Stimulated activated CD4-positive, alpha-beta T cell treated with anti-CD3 and anti-CD28 coated beads, TNF-alpha, amount 100 ng/mL, for 24 hours (primary cell): ENCODE results near the gene SLC38A6.
"Not testable (repeated sequence)": the region's sequence is repeated elsewhere in the genome, so short reads cannot be mapped to it uniquely, and the experiment has no call there.

Source experiments
- DNase-seq, 3 experiments: peaks; one replicate each; pipeline ENCODE4 v3.0.0-alpha.2; 2020; ENCODE audit warnings: low read depth in 3 of 3

Gene SLC38A6

DNA sequence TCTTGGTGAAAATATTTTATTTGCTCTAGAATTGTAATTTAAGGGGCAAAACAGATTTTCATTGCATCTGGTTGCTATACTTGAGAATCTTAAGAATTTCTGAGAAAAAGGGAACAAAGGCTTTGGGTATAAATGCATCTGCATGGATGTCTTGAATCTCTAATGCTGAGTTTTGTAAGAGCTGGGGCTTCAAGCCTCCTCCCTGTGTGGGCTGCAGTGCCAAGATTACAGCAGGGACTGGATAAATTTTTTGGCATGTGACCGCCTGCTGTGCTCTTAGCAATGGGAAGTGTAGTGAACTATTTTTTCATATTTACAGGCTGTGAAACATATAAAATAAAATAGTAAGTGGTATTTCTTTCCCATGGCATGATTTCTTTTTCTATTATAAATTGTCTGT, 70.0 kb downstream of the SLC38A6 start:
- no peak for DNase-seq

DNA sequence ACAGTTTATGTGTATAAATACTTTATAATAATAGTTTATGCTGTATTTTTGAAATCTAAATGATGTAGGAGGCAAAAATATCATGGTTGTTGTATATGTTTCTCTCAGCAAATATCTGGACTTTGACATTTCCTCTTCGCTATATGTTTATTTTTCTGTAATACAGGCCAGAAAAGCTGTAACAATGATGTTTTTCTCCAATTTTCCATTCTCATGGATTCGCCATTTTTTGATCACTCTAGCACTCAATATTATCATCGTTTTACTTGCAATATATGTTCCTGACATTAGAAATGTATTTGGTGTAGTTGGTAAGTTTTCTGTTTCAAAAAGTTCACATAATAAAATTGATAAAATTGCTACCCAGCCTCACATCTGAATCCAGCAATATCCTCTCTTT, 70.6 kb downstream of the SLC38A6 start:
- no peak for DNase-seq

DNA sequence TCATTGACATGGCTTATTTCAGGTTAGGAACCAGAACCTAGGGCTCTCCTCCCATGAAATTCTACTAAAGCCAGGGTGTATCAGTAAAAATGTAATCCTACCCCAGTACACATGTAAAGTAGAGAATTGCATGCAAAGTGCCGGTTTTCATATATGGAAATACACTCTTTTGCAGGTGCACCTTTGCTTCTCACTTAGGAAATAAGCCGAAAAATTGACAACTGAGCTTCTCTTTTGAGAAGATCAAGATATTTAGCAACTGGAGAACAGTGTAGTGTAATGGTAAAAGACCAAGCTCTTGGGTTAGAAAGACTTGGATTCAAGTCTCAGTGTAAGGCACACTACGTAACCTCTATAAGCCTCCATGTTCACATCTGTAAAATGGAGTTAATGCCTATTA, 82.4 kb downstream of the SLC38A6 start:
- DNase-seq: no peak

DNA sequence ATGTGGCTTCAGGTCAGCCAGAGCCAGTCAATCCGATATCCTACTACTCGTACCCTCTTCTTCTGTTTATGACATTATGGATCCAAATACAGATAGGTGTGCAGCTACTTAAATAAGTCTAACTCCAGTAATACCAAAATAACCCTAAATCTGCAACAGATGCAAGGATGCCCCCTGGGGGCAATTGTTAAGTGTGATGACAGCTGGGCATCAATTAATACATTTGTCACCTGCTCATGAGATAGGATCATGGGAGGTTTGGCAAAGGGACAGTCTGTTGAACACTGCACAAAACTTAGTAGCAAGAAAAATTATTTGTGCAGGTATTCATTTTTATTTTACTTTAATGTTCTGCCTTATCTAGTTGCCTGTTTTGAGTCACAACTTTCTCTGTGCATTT, 83.2 kb downstream of the SLC38A6 start:
- DNase-seq: no peak

DNA sequence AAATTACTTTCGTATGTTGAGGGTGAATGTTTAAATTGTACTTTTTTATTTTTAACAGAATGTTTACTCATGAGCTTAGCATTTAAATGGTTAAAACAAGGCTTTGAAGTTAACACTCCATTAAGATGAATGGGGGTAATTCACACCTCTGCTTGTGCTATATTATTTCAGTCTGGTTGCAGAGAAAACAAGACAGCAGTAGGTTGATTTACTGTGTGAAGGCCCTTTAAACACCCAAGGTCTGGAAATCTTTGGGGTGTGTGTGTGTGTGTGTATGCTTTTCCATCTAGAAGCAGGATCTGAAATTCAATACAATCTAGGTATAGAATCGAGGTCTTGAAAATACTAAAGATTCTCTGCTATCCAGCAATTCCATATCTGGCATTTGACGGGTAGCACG, 83.8 kb downstream of the SLC38A6 start:
- no peak for DNase-seq

DNA sequence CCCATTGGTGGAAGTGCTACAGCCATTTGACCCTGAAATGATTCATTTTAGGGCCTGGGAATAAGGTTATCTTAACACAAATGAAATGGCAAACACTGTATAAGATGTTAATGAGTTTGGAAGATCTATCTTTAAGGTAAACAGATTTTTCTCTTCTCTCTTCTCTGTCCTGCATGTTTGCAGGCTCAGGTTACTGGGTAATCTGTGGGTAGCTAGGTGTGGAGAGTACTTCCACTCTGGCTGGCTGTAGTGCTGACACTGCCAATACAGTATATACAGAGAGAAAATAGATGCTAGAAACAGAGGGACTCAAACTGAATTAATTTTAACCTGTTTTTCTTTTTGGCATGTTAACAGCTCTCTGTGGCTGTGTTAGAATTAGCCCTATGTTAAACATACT, 84.6 kb downstream of the SLC38A6 start:
- DNase-seq: no peak

DNA sequence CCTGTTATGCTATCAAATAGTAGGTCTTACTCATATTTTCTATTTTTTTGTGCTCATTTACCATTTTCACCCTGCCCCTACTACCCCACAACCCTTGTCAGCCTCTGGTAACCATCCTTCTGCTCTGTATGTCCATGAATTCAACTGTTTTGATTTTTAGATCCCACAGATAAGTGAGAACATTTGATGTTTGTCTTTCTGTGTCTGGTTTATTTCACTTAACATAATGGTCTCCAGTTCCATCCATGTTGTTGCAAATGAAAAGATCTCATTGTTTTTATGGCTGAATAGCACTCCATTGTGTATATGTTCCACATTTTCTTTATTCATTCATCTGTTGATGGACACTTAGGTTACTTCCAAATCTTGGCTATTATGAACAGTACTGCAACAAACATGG, 91.4 kb downstream of the SLC38A6 start:
- not testable (repeated sequence) for DNase-seq

DNA sequence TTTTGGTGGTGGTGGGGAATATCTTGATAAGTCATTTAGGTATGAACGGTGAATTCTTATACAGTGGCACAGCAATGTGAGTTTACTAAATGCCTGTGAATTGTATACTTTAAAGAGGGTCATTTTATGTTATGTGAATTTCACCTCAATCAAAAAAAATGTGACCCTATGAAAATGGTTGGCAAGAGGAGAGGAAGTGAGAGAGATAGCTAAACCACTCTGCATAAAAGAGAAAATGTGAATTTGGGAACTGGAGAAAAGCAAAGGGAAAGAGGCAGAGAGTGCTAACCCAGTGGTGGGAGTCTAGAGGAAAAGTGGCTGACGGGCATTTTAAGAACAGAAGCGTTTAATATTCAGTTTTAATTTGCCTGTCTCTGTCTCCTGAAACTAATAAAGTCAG, 93.8 kb downstream of the SLC38A6 start:
- no peak for DNase-seq

DNA sequence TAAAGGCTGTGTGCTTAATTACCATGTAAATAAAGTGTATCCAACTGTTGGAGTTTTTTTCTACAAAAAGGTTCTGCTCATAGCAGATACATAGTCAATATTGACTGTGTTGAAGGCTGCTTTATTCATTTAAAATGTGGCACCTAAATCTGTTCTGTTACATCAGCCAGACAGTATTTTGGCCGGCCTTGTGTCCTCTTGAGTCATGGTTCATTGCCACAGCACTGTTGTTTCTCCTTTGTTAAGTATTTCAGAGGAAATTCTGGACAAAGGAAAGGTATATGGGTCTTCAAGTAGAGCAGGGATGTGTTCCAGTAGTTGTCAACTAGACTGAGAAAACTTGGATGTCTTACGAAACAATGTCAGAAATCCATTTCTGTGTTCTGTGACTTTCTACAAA, 95.5 kb downstream of the SLC38A6 start:
- DNase-seq: no peak

DNA sequence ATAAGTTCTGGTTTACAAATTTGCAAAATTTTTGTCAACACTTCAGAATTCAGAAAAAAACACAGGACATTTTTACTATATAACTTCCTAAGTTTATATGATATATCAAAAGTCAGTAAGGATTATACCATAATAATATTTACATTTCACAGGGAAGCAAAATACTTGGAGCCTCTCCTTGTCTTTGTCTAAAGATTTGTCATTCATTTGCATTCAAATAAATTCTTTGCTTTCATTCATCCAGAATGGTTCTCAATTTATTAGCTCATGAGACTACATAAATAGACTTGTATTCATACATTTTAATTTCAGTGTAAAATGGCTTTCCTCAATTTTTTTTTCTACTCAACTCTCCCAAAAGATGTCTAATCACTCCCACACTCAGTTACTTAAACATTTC, 96.4 kb downstream of the SLC38A6 start:
- no peak for DNase-seq

DNA sequence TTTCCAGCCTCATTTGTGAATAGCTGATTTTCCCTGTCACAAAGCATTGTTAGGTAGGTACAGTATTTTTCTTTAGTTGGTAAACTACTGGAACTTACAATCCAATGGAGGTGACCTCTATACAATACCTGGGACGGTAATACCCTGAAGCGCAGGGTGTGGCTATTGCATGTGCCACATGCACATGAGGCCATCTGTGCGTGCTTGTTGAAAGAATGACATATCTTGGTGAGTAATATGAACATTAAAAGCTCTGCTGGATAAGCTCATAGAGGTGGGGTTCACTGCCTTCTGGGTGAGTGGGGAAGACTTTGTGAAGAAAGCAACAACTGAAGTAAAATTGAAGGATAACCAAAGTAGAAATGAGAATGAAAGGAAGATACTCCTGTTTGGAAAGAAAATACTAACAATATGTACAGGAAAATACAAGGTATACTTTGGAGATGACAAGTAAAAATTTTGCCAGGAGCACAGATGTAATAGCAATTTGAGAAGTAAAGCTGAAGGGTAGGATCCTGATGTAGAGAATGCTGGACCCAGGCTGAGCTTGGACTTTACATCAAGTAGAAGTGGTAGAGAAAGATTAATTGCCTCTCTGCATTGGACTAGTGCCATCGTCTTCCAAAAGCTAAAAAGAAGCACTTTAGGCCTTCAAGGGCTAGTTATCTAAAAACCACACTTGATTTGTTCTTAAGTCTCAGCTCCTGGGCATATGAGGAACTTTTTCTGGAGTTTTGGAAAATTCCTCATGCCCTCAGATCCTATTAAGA, 97.1 kb downstream of the SLC38A6 start:
- DNase-seq: no peak

DNA sequence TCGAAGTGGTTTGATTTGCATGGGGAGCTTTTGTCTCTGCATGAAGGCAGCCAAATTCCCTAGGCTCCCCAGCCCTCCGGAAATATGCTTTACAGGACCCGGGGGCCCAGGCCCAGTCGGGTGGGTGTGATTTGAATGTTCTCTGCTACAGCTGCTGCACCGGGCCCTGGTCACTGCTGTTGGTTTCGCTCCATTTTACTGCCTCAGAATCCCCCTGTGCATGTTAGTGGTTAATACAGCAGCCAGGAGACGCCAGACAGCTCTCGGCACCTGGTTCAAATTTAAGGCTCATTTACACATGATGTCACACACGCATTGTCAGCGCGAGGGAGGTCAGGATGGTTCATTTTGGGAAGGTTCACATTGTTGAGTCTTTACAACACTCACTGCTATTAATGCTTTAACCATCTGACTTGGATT, 99.6 kb downstream of the SLC38A6 start:
- no peak for DNase-seq

DNA sequence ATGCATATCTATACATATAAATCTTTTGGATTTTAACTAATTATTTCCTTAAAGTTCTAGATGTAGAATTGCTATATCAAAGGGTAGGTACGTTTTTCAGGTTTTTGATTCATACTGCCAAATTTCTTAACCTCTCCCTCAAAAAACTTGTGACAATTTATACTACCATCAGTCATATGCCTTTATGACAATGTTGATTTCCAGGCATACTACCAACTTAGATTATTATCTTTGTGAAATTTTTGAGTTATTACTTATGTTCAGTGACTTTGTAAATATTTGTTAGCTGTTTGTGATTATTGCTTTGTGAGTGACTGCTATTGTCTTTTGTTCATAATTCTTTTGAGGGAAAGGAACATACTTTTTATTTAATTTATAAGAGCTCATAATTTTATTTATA, 107.0 kb downstream of the SLC38A6 start:
- DNase-seq: no peak

DNA sequence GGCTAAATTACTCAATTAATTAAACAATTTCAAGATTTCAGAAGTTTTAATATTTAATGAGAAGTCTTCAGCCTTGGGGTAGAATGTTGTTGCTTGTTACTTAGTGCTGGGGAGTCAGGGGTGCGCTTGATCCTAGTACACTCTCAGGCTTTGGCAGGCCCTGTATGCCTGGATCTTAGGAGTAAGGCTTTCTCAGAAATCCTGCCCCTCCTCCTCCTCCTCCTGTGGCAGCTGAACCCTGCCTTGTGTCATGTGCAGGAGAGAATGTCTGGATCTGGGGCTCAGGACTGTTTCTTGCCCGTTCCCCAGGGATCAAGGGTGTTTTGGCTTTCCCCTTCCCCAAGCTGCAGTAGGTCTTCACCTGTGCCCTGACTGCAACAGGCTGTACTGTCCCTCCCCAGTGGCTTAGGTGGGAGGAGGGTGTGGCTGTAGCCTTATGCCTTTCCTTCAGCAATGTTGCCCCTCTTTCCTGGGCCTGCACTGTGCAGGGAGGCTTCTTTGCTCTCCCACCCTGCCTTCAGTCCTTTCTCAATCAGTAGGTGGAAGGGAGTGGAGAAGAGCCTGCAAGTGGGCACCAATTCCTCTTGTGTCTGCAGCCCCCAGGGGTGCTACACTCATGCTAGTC, 108.2 kb downstream of the SLC38A6 start:
- DNase-seq: no peak

DNA sequence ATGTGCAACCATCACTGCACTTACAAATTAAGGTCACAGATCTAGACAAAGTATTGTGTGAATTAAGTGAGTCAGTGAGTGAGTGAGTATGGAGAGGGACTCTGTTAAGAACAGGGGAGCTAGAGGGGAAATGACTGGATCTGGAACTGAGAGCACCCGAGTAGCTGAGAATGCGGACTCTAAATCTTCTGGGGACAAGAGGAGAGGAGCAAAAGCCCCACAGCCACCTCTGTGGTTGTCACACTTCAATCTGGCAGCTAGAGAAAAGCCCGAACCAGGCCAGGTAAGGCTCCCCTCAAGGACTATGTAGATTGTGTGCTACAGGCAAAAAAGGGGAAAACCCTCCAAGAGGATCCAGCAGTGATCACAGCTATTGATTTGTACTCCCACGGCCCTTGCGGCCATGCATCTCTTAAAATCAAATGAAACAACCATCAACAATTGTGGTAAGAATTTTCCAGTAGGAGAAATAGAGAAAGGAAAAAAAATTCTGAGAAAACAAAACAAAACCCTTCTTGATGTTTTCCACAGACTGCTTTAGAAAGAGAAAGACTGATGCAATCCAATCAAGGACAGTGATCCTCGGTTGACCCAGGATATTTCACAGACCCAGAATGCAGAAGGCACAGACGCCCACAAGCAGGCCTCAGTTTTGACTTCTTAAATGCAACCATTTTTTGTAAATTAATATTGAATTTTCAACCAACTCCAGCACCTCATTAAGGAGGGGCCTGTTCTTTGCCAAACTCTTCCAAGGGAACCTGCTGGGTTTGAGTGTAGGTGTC, 109.6 kb downstream of the SLC38A6 start:
- no peak for DNase-seq

DNA sequence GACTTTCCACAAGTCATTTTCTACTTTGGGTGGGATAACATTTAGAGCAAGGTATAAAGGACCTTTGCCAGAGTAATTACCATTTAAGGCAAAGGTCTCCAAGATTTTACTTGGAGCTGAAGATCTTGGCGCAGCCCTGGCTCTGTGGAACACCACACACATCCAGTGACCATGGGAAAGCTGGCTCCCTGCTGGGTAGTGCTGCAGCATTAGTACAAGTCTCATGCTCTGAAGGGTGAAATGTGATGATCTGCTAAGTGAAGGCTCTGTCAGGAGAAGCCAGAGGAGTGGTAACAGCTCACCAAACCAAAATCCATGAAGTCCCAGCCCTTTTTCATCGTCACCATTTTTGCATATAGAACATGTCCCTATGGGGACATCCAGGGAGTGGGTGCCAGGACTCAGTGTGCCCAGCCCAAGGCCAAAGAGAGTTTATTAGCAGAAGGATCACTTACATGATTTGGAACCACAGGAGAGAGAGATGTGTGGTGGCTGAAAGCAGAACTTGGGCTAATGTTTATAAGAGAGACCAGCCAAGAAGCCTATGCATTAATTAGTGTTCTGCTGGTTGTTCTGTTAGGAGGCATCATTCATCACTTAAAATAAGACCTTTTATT, 110.7 kb downstream of the SLC38A6 start:
- no peak for DNase-seq

DNA sequence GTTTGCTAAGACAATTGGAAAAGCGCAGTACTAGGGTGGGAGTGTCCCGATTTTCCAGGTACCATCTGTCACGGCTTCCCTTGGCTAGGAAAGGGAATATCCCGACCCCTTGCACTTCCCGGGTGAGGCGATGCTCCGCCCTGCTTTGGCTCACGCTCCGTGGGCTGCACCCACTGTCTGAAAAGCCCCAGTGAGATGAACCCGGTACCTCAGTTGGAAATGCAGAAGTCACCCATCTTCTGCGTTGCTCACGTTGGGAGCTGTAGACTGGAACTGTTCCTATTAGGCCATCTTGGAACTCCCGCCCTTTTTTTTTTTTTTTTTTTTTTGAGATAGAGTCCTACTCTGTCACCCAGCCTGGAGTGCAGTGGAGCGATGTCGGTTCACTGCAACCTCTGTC, 117.1 kb downstream of the SLC38A6 start:
- DNase-seq: not testable (repeated sequence)

DNA sequence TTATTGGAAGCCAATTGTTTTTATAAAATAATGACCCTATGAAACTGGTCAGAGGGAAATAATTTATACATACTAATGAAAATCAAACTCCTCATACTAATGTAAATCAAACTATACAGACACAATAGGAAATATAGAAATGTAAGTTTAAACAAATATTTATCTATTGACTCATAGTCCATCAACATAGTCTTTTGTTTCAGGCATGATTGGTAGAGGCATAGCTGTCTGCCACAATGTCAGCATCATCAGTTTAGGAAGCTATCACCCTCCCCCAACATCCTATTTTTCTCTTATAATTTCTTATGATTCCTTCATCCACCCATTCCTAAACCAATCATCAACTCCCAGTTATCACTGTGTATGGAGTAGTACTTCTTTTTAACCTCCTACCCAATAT, 117.7 kb downstream of the SLC38A6 start:
- DNase-seq: no peak

DNA sequence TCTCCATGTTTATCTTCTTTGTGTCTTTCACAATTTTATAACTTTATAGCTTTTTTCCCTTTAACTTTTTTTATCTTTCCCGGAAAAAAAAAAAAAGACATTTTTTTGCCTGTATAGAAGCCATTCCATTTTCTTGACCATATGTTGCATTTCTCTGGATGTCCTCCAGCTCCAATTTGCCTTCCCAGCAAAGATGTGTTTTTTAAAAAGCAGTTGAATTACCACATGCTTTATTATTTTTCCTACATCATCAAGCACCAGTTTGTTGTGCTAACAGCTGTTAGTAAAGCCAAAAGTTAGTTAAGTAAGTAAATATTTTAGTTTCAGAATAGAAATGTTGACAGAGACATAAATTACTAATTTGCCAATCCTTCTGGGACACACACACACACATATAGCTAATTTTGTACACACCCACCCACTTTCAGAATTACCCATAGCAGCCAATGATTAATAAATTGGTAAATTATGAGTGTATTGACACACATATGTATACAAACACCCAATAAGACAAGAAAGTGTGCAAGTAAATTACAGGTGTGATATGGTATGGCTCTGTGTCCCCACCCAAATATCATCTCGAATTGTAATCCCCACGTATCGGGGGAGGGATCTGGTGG, 118.3 kb downstream of the SLC38A6 start:
- no peak for DNase-seq

DNA sequence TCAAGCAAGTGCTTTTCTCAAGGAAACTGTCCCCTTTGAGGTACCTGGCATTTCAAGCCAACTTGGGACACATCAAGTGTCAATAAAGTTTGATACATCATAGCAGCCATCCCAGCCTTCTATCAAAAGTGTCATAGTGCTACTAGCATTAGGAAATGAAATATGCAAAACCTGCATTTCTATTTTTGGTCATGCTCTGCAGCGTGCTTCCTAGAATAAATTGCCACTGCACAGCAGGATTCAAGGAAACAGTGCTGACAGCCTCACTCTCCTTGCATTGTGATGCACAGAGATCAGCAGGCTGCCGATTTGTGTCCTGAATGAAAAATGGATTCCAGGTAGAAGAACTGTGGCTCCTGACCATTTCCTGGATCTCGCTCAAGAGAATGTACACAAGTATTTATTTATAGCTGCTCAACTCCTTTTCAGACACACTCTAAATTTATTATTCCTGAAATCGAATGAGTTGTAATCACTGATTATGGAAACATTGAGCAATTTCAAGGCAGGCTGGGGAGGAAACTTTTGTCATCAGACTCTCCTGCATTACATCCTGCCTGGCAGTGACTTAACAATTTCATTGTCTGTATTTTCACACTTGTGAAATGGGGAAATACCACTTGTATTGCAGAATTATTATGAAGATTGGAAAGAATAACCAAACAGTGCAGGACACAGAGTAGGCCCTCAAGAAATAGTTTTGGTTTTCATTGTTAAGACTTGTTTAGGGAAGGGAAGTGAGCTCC, 120.9 kb downstream of the SLC38A6 start:
- no peak for DNase-seq
